Neural progenitor cell (in vitro differentiated cells): Measurements from ENCODE around the gene EXO1. TPM values are rescaled to one million over a fixed set of nuclear protein-coding genes. Genes with fewer than 3 reads are reported as not detected.

Source experiments
- DNase-seq: peaks from one replicate; pipeline ENCODE4 v3.0.0-alpha.2; 2016; ENCODE audit warnings: low spot score
- H2AFZ ChIP-seq: fragments of 200-600 bp; sonication (generic); replicated peaks from 2 replicates; pipeline ENCODE4 v1.6.1; 2016; ENCODE audit warnings: antibody characterized with exemption
- H3F3A ChIP-seq: fragments of 200-600 bp; sonication (generic); 2 replicates; pipeline ENCODE4 v1.6.1; 2016; ENCODE audit warnings: antibody characterized with exemption, low read depth
- H3K27ac ChIP-seq: fragments of 200-600 bp; sonication (generic); 2 replicates; pipeline ENCODE4 v1.5.1; 2016; ENCODE audit warnings: mild to moderate bottlenecking
- H3K27me3 ChIP-seq: fragments of 200-600 bp; sonication (generic); 2 replicates; pipeline ENCODE4 v1.6.1; 2016; ENCODE audit warnings: mild to moderate bottlenecking, moderate library complexity
- H3K36me3 ChIP-seq: fragments of 200-600 bp; sonication (generic); 2 replicates; pipeline ENCODE4 v1.5.1; 2016
- H3K4me1 ChIP-seq: fragments of 200-600 bp; sonication (generic); 2 replicates; pipeline ENCODE4 v1.6.1; 2016; ENCODE audit warnings: mixed run types
- H3K4me2 ChIP-seq: fragments of 200-600 bp; sonication (generic); 2 replicates; pipeline ENCODE4 v1.6.1; 2016
- H3K4me3 ChIP-seq: fragments of 200-600 bp; sonication (generic); 2 replicates; pipeline ENCODE4 v1.5.1; 2016
- H3K79me2 ChIP-seq: fragments of 200-600 bp; sonication (generic); 2 replicates; pipeline ENCODE4 v1.6.1; 2016; ENCODE audit warnings: low read depth
- H3K9ac ChIP-seq: fragments of 200-600 bp; sonication (generic); 2 replicates; pipeline ENCODE4 v1.6.1; 2016
- H3K9me3 ChIP-seq: fragments of 200-600 bp; sonication (generic); 2 replicates; pipeline ENCODE4 v1.5.1; 2016; ENCODE audit warnings: low read depth
- H4K20me1 ChIP-seq: fragments of 200-600 bp; sonication (generic); 2 replicates; pipeline ENCODE4 v1.6.1; 2016; ENCODE audit warnings: low read depth
- H3K27ac Mint-ChIP-seq: 3 replicates; pipeline ENCODE4 v1.8.0; 2021; ENCODE audit warnings: mixed read lengths
- H3K27me3 Mint-ChIP-seq: 2 replicates; pipeline ENCODE4 v1.8.0; 2022; ENCODE audit warnings: low read depth, mild to moderate bottlenecking, inconsistent platforms, moderate library complexity, mixed read lengths; ENCODE audit not compliant: insufficient read depth
- H3K36me3 Mint-ChIP-seq: 3 replicates; pipeline ENCODE4 v1.8.0; 2021; ENCODE audit warnings: mixed read lengths
- H3K4me1 Mint-ChIP-seq: 3 replicates; pipeline ENCODE4 v1.8.0; 2021; ENCODE audit warnings: mixed read lengths
- H3K4me3 Mint-ChIP-seq: 3 replicates; pipeline ENCODE4 v1.8.0; 2021; ENCODE audit warnings: mild to moderate bottlenecking, moderate library complexity, mixed read lengths
- H3K9me3 Mint-ChIP-seq: 3 replicates; pipeline ENCODE4 v1.8.0; 2020; ENCODE audit warnings: mixed read lengths
- CTCF ChIP-seq: fragments of 200-600 bp; sonication (generic); IDR thresholded peaks from 2 replicates; pipeline ENCODE4 v1.5.1; 2017; ENCODE audit warnings: antibody characterized with exemption, mild to moderate bottlenecking
- EZH2 ChIP-seq: fragments of 200-600 bp; sonication (generic); IDR thresholded peaks from 2 replicates; pipeline ENCODE4 v1.6.1; 2017; ENCODE audit warnings: antibody characterized with exemption, mild to moderate bottlenecking, moderate library complexity
- EZH2phosphoT487 ChIP-seq: fragments of 200-600 bp; sonication (generic); IDR thresholded peaks from 2 replicates; pipeline ENCODE4 v1.6.1; 2017; ENCODE audit warnings: antibody characterized with exemption
- total RNA-seq: library from RNA; depleted of rRNA; stranded (reverse); fragments of >200 nt; gene quantifications from 2 replicates; pipeline ENCODE4 v1.2.3, GENCODE V29; 2015; ENCODE audit warnings: low replicate concordance

Gene EXO1
- total RNA-seq, 1 donor from 2014 or later, result 54.8 TPM

DNA sequence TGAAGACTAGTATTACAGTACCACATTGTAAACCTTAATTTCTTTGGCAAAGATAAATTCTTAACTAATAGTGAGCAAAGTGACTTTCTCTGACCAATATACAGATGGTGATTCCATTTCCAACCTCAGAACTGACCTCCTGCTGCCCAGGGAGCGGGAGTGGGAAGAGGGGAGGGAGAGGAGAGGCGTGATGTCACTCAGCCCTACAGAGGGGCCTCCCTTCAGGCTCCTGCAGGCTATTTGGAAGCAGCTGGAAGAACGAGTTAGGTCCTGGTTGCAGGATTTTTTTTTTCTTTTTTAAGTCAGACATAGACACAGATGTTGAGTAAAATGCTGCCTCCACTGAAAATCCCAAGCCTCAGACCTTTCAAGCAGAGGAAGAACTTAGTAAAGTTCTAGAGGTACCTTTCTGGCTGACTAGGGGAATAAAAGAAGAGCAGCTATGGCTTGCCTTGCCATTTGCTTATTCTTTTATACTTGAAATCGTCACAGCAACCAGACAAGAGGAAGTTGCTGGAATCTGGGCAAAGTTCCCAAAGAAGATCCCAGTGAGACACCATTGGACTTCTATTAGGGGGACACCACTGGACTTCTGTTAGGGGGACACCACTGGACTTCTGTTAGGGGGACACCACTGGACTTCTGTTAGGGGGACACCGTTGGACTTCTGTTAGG is 54.5 kb downstream of the EXO1 start:
- H3K4me3 Mint-ChIP-seq, result no peak overlapping the region
- H3F3A ChIP-seq, result no peaks in the 10 kb centered on the region
- no peaks in the 10 kb centered on the region for H3K36me3 ChIP-seq
- no peaks in the 10 kb centered on the region for H3K4me1 ChIP-seq
- H3K9ac ChIP-seq, result no peak overlapping the region
- no peak overlapping the region for H3K27ac ChIP-seq
- peaks cover 9% of the 10 kb centered on the region for H3K4me1 Mint-ChIP-seq
- peak overlapping the region; percentile 94 for H3K27ac Mint-ChIP-seq
- H3K79me2 ChIP-seq, result no peaks in the 10 kb centered on the region
- no peak overlapping the region for H3K4me3 ChIP-seq
- no peak for DNase-seq
- no peaks in the 10 kb centered on the region for H3K9me3 ChIP-seq
- peaks cover 2% of the 10 kb centered on the region for H3K27me3 Mint-ChIP-seq
- no peaks in the 10 kb centered on the region for H3K9me3 Mint-ChIP-seq
- H3K27me3 ChIP-seq, result no peaks in the 10 kb centered on the region
- H3K36me3 Mint-ChIP-seq, result peaks cover 13% of the 10 kb centered on the region
- no peak overlapping the region for H3K4me2 ChIP-seq
- no peak overlapping the region for H2AFZ ChIP-seq
- no peaks in the 10 kb centered on the region for H4K20me1 ChIP-seq
- TF ChIP-seq CTCF, result no peak
- no peak for TF ChIP-seq EZH2
- no peak for TF ChIP-seq EZH2phosphoT487

DNA sequence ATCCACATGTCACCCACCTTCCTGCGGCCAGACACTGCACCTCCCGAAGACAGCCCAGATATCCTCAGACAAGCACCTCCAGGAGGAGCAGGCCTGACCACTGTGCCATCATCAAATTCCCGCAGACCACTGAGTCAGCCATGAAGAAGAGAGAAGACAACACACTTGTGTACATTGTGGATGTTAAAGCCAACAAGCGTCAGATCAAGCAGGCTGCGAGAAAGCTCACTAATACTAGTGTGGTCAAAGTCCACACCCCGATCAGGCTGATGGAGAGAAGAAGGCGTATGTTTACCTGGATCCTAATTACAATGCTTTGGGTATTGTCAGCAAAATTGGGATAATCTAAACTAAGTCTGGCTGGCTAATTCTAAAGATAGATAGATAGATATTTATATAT is 68.2 kb downstream of the EXO1 start:
- Histone ChIP-seq H3K79me2 (no peaks in the 10 kb centered on the region), H3K27me3 (no peaks in the 10 kb centered on the region), H3K9me3 (no peaks in the 10 kb centered on the region), H3K4me1 (peaks cover 9% of the 10 kb centered on the region), H3F3A (peaks cover 15% of the 10 kb centered on the region), H3K4me3 (no peak overlapping the region), H2AFZ (no peak overlapping the region), H3K36me3 (no peaks in the 10 kb centered on the region), H3K9ac (no peak overlapping the region), H4K20me1 (no peaks in the 10 kb centered on the region), H3K27ac (no peak overlapping the region), H3K4me2 (no peak overlapping the region)
- Mint-ChIP-seq H3K27ac (no peak overlapping the region), H3K9me3 (no peaks in the 10 kb centered on the region), H3K4me1 (peaks cover 20% of the 10 kb centered on the region), H3K4me3 (no peak overlapping the region), H3K36me3 (peaks cover 8% of the 10 kb centered on the region), H3K27me3 (peaks cover 4% of the 10 kb centered on the region)
- no peak for TF ChIP-seq EZH2phosphoT487
- TF ChIP-seq EZH2, result no peak
- TF ChIP-seq CTCF, result no peak
- DNase-seq, result no peak

DNA sequence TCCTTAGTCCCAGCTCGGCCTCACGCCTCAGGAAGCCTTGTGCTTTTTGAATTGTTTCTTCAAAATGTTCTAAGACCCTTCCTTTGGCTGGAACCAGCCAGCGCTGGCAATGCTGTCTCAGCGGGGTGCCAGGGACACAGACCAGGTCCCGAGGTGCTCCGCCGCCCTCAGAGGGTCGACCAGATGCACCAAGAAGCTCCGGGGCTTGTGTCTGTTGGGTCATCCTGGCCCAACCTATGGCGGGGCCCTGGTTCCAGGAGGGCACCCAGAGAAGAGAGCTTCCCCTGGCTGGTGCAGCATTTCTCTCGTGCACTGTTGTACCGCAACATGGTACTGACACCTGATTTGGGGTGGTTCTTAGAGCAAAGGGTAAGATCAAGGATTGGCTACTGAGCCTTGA is 69.5 kb downstream of the EXO1 start:
- Histone ChIP-seq H3K79me2 (no peaks in the 10 kb centered on the region), H3K27me3 (no peaks in the 10 kb centered on the region), H3K4me2 (no peak overlapping the region), H3K4me1 (peaks cover 9% of the 10 kb centered on the region), H3K9me3 (no peaks in the 10 kb centered on the region), H3F3A (peaks cover 15% of the 10 kb centered on the region), H3K4me3 (no peak overlapping the region), H3K9ac (no peak overlapping the region), H2AFZ (no peak overlapping the region), H3K27ac (no peak overlapping the region), H3K36me3 (no peaks in the 10 kb centered on the region), H4K20me1 (no peaks in the 10 kb centered on the region)
- Mint-ChIP-seq H3K4me1 (peaks cover 22% of the 10 kb centered on the region), H3K27me3 (peaks cover 4% of the 10 kb centered on the region), H3K4me3 (no peak overlapping the region), H3K9me3 (no peaks in the 10 kb centered on the region), H3K36me3 (peaks cover 6% of the 10 kb centered on the region), H3K27ac (peak overlapping the region; percentile 76)
- no peak for TF ChIP-seq EZH2
- DNase-seq, result no peak

GRCh38 chr1:241918879-241919278 is 70.9 kb downstream of the EXO1 start:
- Histone ChIP-seq H3K36me3 (no peaks in the 10 kb centered on the region), H3K27ac (peak overlapping the region; percentile 85), H4K20me1 (no peaks in the 10 kb centered on the region), H3F3A (peaks cover 15% of the 10 kb centered on the region), H3K9me3 (no peaks in the 10 kb centered on the region), H3K4me3 (no peak overlapping the region), H3K4me2 (peak overlapping the region; percentile 51), H3K4me1 (peaks cover 14% of the 10 kb centered on the region), H2AFZ (peak overlapping the region; percentile 72), H3K9ac (no peak overlapping the region), H3K79me2 (no peaks in the 10 kb centered on the region), H3K27me3 (no peaks in the 10 kb centered on the region)
- Mint-ChIP-seq H3K36me3 (peaks cover 4% of the 10 kb centered on the region), H3K9me3 (no peaks in the 10 kb centered on the region), H3K4me3 (no peak overlapping the region), H3K27ac (peak overlapping the region; percentile 87), H3K27me3 (peaks cover 6% of the 10 kb centered on the region), H3K4me1 (peaks cover 32% of the 10 kb centered on the region)
- TF ChIP-seq CTCF (no peak), EZH2 (no peak), EZH2phosphoT487 (no peak)
- DNase-seq, result peak; percentile 25
